CMK (cell line): ENCODE results near the gene AP5Z1.

Source experiments
- DNase-seq: peaks from one replicate; pipeline ENCODE4 v3.0.0-alpha.2; 2010; ENCODE audit warnings: low read depth

Gene AP5Z1

DNA sequence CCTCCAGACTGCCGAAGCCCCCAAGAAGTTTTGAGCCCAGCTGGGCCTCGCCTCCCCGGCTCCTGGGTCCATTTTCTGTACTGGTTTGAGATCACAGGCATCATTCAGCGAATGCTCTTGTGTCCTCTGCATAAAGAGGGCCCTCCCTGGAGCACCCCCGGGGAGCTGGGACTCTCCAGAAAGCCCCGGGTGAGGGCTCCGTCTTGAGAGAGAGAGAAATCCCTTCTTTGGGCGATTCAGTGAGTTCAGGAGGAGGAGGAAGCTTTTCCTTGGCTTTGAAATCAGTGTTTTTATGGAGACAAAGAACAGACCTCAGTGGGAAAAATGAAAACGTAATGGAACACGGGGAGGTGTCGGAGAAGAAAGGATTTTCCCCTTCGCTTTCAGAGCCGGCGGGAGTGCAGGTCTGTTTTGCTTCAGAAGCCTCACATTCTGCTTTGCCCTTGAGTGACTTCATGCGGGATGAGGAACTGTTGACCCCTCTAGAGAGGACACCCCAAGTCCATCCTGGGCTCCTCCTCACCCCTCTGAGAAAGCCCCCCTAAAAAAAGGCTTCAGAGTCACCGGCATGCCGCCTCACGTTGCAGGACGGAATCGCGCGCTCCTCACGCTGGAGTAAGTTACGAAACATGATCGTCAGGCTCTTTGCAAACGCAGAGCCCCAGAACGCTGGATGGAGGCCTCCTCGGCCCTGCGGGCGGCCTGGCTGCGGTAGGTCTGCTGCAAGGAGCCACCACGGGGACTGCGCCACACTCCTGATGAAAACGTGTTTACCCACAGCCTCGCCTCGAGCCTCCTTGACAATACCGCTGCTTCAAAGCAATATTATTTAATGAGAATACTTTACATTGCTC is 8.5 kb upstream of the AP5Z1 start:
- DNase-seq, result no peak

DNA sequence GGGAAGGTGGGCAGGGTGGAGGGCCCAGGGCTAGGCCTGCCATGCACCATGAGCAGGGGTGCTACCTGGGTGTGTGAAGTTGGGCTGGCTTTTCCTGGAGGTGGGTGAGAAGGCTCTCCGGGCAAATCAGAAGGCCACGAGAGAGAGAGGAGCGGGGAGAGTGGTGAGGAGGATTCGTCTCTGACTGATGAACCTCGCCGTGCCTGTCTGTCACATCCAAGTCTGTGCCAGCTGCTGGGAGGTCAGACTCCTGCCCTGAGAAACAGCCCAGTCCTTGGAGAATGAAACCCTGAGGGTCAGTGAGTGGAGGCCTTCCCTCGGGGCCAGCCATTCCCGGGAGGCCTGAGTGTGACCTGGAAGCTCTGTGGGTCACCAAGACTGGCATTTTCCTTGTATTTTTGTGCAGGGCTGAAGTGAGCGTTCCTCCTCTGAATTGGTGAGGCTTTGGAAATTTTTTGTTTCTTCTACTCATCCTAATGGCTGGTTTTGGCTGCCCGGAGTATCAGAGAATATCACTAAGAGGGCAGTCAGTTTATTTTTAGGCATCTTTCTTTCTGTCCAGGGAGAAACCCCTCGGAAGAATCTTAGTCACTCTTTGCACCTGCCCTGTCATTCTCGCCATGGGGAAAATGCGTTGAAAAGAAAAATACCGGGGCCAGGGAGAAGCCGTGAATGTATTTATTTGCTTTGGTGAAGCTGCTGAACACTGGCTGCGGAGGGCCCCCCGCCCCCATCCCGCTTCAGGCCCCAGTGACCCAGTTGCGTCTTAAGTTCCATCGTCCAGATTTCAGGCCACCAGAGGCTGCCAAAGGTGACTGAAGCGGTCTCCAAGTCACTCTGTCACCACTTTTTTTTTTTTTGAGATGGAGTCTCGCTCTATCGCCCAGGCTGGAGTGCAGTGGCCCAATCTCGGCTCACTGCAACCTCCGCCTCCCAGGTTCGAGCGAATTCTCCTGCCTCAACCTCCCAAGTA is 6.5 kb upstream of the AP5Z1 start:
- DNase-seq, result no peak

DNA sequence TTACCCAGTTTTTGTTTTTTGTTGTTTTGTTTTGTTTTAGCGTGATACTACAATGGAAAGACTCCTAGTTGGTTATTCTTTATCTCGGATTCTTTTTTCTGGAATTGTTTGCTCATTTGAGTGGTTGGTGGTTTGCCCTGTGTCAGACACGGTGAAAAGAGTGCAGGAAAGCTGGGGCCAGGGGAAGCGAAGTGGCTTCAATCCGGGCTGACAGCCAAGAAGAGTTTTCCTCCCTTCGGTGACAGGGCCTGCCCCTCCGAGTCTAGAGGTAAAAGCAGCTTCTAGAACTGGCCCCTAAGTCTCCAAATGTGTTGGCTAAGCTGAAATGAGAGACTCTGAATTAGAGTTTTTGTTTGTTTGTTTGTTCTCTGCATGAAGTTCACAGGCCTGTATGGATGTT is 5.7 kb upstream of the AP5Z1 start:
- DNase-seq, result no peak

DNA sequence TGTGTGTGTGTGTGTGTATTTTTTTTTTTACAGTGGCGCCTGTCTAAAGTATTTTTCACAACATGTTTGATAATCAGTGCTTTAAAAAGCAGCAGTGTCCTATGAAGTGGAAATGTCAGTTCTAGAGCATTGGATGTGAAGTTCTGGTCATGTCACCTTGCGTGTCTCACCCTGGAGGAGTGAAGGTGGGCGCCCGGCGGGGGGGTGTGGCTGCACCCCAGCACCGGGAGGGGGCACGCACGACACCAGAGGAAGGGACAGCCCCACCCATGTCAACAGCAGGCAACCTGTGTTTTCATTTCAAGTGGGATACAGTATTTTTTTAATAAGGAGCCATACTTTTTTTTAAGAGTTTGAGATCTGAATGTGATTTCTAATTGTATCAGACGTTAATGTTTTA is 4.5 kb upstream of the AP5Z1 start:
- DNase-seq, result no peak

DNA sequence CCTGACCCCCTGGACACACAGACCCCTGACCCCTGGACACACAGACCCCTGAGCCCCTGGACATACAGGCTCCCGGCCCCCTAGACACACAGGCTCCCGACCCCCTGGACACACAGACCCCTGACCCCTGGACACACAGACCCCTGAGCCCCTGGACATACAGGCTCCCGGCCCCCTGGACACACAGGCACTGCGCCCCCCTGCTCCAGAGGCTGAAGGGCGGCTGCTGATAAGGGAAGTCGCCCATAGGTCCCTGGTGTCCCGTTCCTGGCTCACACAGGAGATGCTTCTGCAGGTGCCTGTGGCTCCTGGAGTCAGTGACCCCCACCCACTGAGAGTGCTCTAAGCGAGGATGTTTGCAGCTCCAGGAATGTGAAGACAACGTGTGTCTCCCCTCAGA is 3.7 kb upstream of the AP5Z1 start:
- no peak for DNase-seq

DNA sequence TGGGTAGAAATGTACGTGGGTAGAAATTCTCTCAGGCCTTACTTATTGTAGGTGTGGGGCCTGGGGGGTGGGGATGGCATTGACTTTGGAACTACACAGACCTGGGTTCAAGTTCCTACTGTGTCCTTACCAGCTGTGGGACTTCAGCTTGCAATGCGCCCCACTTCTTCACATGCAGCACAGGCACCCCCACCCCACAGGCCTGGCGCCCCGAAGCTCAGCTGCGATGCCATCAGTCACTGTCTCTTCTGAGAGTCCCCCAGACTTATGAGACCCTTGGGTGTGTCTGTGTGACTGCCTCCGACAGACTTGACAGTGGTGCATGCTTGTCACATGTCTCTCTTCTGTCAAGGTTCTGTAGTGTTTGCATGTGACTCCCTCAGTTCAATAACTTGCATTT is 3.1 kb upstream of the AP5Z1 start:
- DNase-seq, result no peak

DNA sequence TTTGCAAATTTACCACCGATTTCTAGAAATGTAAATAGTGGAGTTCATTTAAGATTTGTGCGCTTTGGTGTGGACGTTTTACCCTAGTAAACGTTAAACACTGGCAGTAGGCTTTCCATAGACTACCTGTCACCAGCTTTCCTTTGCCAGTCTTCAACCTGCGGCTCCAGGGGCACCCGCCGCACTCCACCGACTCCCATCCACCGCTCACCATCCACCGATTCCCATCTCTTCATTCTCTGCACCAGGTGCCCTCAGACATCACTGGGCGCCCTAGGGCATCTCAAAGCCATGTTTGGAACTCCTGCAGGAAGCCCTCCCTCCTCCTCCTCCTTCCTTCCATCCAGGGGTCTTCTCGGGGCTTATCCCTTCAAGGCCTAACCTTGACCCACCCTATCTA is 1.4 kb upstream of the AP5Z1 start:
- no peak for DNase-seq

DNA sequence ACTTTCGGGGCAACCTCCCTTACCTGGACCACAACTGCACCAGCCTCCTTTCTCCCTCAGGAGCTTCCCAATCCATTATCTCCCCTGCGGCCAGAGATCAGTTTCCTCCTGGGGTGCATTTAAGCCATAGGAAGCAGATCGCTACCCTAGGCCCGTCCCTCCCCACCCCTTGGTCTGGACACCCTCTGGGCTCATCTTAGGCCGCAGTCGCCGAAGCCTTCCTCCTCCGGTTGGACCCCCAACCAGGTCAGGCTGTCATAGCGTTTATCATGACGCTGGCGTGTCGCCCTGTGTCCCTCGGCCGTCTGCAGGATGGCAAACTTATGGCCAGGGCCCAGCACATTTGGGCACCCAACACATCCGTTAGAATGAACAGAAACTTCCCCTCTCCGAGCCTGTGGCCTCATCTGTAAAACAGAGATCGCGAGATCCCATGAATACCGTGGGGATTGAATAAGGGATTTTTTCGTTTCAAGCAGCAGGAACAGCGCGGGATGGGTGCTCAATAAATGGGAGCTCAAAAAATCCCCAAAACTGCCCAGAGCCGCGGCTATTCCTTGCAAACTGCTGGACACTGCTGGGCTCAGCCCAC is 669 bp upstream of the AP5Z1 start:
- no peak for DNase-seq

DNA sequence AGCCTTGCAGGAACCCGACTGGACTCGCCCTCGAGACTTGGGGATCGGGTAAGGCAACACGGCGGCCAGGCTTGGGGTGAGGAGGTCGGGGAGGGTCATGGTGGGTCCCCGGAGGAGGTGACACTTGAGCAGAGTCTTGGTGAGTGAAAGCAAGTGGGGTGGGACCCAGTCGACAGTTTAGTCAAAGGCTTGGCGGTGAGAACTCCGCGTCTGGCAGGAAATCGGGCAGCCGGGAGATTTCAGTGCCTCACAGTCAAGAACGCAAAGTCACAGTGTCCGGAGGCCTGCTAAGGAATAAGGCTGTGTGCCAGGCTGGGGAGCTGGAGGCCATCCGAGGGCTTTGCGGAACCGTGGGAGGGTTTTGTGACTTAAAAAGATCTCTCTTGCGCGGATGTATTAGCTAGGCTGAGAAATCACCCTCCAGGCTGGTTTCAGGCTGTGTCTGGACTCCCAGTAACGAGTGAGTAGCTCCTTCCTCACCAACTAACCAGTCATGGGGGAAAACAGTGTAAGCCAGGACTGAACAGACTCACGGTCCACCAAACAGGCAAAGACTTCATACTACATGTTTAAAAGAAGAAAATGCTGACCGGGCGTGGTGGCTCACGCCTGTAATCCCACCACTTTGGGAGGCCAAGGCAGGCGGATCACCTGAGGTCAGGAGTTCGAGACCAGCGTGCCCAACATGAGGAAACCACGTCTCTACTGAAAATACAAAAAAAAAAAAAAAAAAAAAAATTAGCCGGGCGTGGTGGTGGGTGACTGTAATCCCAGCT is 613 bp downstream of the AP5Z1 start:
- no peak for DNase-seq

DNA sequence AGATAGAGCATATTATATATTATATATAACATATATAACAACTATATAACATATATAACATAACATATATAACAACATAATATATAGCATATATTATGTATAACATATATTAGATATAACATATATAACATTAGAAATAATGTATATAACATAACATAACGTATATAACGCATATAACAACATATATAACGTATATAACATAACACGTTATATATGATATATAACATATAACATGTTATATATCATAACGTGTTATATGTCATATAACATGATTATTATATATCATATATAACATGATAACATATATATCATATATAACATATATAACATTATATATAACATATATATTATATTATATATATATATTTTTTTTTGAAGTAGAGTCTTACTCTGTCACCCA is 3.7 kb downstream of the AP5Z1 start:
- no peak for DNase-seq

DNA sequence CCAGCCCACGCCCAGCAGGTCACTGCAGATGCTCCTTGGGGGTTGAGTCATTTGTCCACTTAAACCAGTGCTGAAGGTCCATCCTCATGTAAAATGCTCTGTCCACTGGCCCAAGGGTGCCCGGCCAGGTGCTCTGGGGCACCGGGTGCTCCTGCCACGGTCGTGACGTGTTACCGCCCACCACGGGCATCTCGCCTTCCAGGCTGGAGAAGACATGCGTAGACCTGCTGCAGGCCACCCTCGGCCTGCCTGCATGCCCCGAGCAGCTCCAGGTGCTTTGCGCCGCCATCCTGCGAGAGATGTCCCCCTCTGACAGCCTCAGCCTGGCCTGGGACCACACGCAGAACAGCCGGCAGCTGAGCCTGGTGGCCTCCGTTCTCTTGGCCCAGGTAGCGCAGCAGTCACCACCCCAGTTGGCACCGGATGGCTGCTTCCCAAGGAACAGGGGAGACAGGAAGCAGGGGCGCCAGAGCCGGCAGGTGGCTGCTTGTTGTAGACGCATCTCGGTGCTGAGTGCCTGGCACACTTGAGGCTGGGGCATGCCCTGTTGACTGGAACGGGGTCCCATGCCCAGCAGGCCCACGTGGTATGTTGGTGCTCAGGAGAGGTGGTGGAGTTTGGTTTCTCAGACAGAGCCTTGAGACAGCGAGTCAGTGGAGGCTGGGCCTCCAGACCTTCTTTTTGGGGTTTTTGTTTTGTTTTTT is 6.1 kb downstream of the AP5Z1 start:
- no peak for DNase-seq

DNA sequence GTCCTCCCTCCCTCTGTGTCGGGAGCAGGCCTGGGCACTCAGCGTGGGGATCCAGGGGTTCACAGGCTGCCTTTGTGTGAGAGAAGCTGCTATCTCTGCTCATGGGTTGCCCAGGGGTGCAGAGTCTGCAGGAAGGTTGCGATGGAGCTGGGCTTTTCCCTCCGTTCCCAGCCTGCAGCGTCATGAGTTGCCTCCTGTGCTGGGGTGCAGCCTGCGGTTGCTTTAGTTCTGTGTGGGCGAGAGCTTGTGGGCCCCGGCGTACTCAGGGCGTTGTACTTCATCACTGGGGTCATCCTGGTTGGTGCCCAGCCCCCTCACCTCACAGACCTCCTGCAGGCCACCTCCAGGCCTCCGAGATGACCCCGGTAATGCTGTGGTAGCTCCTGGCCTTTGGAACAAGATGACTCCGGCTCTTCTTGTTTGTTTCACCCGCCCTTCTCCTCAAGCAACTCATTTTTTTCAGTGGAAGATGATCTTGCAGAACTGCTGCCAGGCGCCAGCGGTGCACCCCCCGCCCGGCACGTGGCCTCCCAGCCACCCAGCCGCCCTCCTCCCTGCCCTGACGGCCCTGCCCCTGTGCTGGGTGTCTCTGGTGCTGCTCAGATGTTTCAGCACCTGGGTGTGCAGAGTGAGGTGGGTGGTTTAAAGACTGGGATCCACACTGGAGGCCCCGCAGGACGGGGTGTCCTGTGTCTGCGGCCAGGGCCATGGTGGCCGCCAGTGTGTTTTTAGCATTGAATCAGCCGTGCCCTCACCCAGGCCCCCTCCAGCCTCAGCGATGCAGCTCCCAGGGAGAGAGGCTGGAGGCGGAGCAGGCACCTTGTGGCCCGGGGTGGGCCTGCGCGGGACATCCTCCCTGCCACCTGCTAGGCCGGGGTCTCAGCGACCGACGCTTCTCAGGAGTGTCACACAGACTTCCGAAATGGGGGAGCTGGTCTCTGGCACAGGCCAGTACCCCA is 7.2 kb downstream of the AP5Z1 start:
- DNase-seq, result no peak

DNA sequence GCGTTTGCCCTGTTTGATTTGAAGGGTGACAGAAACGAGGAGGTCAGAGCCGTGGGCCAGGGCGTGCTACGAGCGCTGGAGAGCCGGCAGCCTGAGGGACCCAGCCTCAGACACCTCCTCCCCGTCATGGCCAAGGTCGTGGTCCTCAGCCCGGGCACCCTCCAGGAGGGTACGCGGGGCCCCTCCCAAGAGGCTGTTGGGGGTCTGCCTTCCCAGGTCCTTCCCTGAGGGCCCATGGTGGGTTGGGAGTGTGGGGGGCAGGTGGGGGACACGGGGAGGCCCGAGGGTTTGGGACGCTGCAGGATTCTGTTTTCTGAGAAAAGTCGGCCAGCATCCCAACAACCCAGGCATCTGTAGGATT is 7.8 kb downstream of the AP5Z1 start:
- DNase-seq, result no peak

DNA sequence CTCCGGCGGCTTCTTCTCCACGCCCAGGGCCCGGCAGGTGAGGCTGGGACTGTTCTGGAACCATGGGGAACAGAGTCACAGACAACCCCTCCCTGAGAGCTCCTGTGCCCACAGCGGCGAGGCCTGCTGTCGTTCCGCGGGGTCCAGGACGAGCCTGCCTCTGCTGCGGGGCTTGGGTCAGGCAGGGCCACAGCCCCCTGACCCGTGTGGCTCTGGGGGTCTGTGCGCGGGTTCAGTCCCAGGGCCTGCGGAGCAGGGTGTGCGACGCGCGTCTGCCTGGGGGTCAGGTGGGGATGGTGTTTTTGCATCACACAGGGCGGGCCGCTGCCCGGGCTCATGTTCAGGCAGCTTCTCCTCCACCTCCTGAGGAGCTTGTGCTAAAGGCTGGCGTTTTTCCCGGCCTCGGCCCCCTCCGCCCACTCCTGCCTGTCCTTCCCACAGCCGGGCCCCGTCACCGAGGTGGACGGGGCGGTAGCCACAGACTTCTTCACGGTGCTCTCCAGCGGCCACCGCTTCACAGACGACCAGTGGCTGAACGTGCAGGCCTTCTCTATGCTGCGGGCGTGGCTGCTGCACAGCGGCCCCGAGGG is 8.4 kb downstream of the AP5Z1 start:
- no peak for DNase-seq

DNA sequence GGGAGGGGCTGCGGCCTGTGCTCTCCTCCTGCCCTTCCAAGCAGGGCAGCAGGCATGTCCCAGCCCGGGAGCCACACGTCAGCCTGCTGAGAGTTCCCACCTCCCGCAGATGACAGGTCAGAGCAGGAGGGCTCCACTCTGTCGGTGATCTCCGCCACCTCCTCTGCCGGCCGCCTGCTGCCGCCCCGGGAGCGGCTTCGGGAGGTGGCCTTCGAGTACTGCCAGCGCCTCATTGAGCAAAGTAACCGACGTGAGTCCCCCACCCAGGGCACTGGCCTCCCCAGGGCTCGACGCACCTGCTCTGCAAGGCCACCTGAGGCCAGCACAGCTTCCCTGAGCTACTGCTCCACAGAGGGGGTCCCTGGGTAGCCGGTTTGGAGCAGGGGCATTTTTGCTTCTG is 9.4 kb downstream of the AP5Z1 start:
- DNase-seq, result no peak

DNA sequence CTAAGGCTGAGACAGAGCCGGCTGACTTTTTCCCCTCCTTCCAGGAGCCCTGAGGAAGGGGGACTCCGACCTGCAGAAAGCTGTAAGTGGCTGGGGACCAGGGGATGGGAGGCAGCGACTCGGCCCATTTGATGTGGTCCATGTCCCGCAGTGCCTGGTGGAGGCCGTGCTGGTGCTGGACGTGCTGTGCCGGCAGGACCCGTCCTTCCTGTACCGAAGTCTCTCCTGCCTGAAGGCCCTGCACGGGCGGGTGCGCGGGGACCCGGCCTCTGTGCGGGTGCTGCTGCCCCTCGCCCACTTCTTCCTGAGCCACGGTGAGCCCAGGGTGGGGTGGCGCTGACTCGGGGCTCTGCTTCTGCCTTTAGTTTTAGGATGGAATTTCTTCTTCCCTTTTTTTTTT is 9.9 kb downstream of the AP5Z1 start:
- no peak for DNase-seq

DNA sequence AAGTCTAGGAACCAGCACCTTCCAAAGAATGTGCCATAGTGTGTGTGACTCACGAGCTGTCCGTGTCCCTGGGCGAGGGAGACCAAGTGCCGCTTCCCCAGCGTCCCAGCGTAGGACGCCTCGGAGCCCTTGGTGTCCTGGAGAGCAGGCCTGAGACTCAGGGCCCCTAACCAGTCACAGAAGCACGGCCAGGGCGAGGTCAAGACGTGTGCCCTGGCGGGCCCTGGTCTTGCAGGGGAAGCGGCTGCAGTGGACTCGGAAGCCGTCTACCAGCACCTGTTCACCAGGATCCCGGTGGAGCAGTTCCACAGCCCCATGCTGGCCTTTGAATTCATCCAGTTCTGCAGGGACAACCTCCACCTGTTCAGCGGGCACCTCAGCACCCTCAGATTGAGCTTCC is 10.6 kb downstream of the AP5Z1 start:
- DNase-seq, result no peak

DNA sequence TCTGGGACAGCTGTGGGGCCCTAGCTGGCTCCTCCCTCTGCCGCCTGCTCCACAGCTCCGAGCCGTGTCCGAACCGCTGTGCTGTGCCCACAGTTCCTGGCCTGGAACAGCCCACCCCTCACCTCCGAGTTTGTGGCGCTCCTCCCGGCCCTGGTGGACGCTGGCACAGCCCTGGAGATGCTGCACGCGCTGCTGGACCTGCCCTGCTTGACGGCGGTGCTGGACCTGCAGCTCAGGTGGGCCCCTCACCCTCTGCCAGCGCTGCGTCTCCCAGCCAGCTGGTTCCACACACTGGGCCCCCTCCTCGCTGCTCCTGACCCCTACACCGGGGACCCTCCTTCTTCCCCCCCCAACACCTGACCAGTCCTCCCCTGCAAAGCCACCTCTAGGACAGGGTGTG is 12.1 kb downstream of the AP5Z1 start:
- DNase-seq, result no peak

DNA sequence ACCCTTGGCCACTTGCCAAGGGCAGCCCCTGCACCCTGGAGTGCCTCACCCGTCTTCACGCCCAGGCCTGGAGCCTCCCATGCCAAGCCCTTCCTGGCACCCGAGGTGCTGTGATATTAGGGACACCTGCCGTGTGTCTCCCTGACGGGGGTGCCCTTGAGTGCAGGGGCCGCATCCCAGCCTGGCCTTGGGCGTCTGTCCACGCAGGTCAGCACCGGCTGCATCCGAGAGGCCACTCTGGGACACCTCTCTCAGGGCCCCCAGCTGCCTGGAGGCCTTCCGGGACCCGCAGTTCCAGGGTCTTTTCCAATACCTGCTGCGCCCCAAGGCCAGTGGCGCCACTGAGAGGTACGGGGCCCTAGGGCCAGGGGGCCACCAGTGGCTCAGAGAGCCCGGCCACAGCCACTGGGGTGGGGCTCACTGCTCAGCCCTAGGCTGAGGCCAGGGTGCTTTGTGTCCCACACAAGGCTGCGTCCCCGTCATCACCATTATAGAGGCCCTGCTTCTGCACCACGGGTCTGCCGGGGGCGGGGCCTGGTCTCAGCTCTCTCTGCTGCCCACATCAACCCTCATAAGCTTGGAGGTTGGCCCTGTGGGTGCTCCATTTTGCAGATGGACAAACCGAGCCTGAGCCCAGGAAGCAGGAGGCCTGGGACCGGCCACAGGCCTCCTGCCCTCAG is 12.7 kb downstream of the AP5Z1 start:
- DNase-seq, result no peak
